ENCODE data around the gene SLC35F4.
A peak's percentile ranks its signal among the peaks of the same experiment; 100 is the strongest.
"Not testable (repeated sequence)": the region's sequence is repeated elsewhere in the genome, so short reads cannot be mapped to it uniquely, and the experiment has no call there.

The SLC35F4 gene

GRCh38 chr14:57722141-57722540, 143.8 kb downstream of the SLC35F4 start:
- DNase-seq, result not testable (repeated sequence)

GRCh38 chr14:57714487-57714931, 151.4 kb downstream of the SLC35F4 start:
- DNase-seq, result no peak

- no peak for DNase-seq
These were observed 153.2 kb downstream of the SLC35F4 start for GRCh38 chr14:57712698-57713097.

DNA sequence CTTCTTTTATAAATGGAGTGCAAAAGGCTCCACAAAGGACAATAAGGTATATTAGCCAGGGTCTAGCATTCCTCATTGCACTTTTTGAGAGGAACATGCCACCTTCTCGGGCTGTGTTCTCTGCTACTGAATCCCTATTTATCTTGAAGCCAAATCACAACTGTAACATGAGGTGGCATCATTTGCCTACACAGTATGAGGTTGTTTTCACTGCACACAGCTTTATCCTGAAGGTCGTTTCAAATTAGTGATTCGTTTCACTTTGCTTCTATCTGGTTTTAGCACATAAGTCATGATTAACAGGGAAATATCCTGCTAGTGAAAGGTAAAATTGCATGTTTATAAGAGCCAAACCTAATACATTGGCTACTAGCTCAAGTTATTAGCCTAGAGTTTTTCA, 153.8 kb downstream of the SLC35F4 start:
- DNase-seq, result no peak

DNA sequence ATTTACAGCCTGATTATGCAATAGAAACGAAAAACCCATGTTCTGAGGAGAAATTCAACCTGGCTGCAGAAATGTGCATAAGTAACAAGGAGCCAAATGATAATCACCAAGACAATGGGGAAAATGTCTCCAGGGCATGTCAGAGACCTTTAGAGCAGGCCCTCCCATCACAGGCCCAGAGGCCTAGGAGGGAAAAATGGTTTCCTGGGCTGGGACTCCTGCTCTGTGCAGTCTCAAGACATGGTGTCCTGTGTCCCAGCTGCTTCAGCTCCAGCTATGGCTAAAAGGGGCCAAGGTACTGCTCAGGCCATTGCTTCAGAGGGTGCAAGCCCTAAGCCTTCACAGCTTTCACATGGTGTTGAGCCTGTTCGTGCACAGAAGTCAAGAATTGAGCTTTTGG, 156.0 kb downstream of the SLC35F4 start:
- DNase-seq, result no peak

DNA sequence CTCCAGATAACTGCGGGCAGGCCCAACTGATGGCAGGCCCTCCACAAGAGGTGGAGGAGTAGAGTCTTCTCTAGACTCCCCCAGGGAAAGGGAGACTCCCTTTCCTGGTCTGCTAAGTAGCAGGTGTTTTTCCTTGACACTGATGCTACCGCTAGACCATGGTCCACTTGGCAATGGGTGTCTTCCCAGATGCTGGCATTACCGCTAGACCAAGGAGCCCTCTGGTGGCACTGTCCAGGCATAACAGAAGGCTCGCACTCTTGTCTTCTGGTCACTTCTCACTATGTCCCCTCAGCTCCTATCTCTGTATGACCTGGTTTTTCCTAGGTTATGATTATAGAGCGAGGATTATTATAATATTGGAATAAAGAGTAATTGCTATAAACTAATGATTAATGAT, 156.8 kb downstream of the SLC35F4 start:
- DNase-seq, result not testable (repeated sequence)

DNA sequence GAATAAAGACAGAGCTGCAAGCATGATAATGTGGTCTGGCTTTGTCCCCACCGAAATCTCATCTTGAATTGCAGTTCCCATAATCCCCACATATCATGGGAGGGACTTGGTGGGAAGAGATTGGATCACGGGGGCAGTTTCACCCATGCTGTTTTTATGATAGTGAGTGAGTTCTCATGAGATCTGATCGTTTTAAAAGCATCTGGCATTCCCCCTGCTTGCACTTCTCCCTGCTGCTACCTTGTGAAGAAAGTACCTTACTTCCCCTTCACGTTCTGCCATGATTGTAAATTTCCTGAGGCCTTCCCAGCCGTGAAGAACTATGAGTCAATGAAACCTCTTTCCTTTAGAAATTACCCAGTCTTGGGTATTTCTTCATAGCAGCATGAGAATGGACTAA, 158.7 kb downstream of the SLC35F4 start:
- DNase-seq, result no peak

DNA sequence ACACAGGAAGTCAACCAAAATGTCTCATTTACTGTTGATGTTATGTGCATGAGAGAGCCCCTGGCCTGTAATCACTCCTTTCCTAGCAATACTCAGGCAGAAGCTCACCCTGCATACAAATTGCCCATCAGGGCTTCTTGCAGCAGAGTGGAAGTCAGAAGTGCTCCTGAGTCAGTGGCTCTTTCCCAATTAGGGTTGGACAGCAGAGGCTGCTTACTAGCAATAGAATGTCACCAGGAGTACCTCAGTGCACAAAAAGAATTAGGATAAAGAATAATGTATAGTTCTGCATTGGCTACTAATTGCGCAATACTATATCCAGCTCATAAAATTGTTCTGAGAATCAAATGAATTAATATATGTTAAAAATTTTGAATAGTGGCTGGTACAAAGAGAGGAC, 161.1 kb downstream of the SLC35F4 start:
- DNase-seq, result no peak

- DNase-seq, result no peak
These were observed 165.9 kb downstream of the SLC35F4 start for GRCh38 chr14:57699947-57700346.

DNA sequence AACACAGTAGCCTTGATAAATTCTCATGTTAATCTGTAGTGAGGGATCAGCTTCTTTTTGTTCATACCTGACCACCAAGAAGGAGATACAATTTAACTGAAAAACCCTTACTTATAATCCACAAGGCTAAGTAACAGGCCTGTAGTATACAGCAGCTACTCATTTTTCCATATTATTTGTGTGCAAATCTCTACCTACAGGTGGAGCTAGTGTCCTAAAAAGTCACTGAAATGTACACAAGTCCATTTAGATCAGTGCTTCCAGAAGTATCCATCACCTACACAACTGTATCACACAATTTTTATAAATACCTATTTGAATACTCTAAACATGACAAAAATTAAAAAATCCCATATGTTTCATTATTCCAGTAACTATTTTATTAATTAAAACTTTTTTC, 173.2 kb downstream of the SLC35F4 start:
- peak in 3 of 4 experiments; percentile 10 to 13 (median 12) for DNase-seq

GRCh38 chr14:57687416-57687815, 178.5 kb downstream of the SLC35F4 start:
- DNase-seq, result no peak

GRCh38 chr14:57686304-57686703, 179.6 kb downstream of the SLC35F4 start:
- DNase-seq, result no peak

- DNase-seq, result no peak
These were observed 194.9 kb downstream of the SLC35F4 start for GRCh38 chr14:57671021-57671420.

DNA sequence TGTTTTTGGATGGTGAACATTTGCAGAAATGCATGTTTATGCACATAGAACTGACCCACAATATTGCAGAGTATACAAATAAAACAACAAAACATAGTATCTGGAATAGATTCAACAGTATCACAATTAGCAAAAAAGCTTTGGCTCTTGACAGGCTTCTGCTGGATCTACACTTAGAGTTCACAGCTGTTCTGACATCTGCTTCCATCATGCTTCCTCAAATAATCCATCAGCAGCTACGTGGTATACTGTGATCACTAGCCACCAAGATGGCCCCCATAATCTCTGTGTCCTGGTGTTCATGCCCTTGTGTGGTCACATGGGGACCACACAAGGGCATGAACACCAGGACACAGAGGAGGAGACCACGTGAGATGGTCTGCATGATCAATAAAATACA, 205.7 kb downstream of the SLC35F4 start:
- DNase-seq, result no peak

DNA sequence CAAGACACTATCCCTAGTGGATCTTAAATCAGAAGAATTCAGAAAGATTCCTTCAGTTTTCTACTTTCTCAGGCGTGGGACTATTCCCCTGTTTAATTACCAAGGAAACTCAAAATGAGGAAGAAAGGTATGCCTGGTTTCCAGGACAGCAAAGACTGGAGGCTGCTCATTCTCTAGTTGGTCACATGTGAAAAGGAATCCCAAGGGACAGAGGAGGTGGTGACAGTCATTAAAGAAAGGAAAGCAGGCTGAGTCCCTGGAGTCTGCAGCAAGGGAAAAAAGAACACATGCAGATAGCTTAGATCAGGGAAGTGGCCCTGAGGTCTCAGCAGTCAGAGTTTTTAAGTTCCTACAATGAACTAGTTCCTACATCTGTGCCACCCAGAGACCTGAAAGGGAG, 206.8 kb downstream of the SLC35F4 start:
- no peak for DNase-seq

DNA sequence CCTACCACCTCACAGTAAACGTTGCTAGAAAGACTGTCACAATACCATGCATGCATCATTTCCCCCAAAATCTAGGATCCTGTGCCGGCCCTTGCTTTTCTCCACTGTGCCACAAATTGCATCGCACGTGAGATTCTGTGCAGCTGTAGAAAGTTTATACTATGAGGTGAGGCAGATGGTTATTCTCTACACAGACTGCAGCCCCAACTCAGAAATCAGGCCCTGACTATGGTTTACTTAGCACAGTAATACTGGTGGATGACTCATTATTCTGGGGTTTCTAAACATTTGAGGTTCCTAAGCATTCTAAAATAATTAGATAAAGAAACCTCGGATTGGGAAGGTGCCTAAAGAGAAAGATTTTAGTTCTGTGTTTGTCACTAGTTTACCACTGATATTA, 208.4 kb downstream of the SLC35F4 start:
- no peak for DNase-seq

- no peak for DNase-seq
These were observed 209.0 kb downstream of the SLC35F4 start for GRCh38 chr14:57656853-57657252.

DNA sequence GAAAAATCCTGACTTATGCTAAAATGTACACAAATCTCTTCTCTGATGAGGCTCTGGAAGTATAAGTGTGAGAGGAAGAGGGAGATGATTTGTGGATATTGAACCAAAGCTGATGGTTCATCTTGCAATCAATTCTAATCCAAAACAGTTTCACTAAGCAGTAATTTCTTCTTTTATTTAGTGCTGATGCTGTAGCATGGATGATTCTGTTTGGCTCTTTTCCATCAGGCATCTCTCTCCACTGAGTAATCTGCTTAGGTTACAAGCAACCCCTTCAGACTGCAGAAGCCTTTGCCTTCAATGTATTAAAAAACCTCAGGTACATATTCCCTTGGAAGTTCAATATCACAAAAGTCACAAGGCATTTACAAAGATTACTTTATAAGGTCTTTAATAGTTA, 213.1 kb downstream of the SLC35F4 start:
- DNase-seq, result no peak

DNA sequence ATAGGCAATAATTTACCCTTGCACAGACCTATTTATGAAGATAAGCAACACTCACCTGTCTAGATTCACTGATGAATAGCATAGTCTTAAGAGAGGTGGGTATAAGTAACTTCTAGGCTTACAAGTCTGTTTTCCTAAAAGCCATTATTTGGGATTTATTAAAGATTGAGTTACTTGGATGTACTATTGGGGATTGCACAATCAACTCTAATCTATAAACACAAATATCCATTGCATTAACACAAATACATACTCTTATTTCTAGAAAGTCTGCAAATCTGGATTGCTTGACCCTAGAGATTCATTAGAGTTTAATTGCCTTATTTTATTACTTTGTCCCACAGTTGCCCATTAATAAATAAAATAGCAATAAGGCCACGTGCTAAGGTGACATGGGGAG, 224.1 kb downstream of the SLC35F4 start:
- DNase-seq, result no peak

- DNase-seq, result no peak
These were observed 225.9 kb downstream of the SLC35F4 start for GRCh38 chr14:57640036-57640435.

- no peak for DNase-seq
These were observed 228.0 kb downstream of the SLC35F4 start for GRCh38 chr14:57637901-57638300.

GRCh38 chr14:57634335-57634734, 231.6 kb downstream of the SLC35F4 start:
- DNase-seq, result no peak

- DNase-seq, result no peak
These were observed 233.2 kb downstream of the SLC35F4 start for GRCh38 chr14:57632649-57633048.

DNA sequence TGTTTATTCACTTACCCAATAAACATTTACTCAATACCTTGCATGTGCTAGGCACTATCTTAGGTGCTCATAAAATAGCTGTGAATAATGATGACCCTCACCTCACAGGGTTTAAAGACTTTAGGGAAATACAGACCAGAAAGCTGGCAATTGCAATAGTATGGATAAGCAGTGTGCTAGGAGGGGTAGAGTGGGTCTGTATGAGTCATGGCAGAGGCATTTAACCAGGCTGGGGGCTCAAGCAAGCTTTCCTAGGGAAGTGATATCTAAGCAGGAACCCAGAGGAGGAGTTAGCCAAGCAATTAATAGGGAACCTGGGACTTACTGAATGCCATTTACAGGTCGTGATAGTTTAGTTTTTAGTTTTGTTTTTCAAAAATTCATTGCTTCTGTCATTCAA, 248.4 kb downstream of the SLC35F4 start:
- no peak for DNase-seq

DNA sequence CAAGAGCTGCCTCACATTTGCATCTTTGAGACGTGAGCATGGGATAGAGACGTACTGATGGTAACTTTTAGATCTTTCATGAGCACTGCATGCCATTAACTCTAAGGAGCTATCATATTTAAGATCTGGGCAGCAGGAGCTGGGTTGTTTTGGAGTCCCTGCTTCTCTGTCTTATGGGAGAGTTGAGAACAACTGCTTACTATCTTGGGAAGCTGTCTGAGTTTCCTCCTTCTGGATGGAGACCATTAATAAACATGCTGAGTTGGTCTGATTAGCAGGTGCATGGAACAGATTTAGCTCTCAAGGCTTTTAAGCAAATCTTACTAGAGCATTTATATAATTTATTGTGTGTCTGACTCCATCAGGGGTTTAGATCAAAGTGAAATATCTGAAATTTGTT, 252.9 kb downstream of the SLC35F4 start:
- no peak for DNase-seq

DNA sequence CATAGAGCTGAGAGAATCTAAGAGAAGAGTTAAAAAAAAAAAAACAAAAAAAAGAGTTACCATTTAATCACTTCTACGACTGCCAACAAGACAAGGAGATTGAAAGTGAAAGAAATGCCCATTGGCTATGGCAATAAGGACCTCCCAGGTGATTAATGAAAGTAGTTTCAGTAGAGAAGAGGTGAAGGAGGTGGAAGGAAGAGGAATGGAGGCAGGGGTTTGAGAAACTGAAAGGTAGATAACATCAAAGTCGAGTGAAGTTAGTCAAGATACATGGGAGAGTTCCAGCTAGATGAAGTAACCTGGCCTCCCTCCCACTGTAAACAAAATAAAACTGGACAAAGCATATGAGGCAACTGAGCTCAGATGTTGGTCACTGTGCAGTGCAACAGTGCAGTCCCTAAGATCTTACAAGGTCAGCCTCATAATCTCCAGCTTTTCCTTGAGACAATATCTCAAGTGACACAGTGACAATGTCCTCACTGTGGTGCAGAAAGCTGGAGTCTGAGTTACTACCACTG, 254.3 kb downstream of the SLC35F4 start:
- no peak for DNase-seq
